K562 (cell line): ENCODE measurements around the gene IRGQ.
"Not testable (repeated sequence)": the region's sequence is repeated elsewhere in the genome, so short reads cannot be mapped to it uniquely, and the experiment has no call there.

Experiments
- ELF2 ChIP-seq: fragments of 250-450 bp; sonication (Bioruptor Pico); IDR thresholded peaks from 2 replicates; pipeline ENCODE4 v1.5.0; 2021; ENCODE audit warnings: mild to moderate bottlenecking
- ETV5 ChIP-seq: sonication (generic); formaldehyde crosslinking; IDR thresholded peaks from 2 replicates; pipeline ENCODE4 v1.4.0; 2020; ENCODE audit warnings: low read depth, mild to moderate bottlenecking, missing genetic modification reagents
- EZH2 ChIP-seq: IDR thresholded peaks from 2 replicates; pipeline ENCODE4 v1.6.1; 2012; ENCODE audit warnings: low read depth, mild to moderate bottlenecking, inconsistent platforms, low read length, borderline replicate concordance
- HIVEP1 ChIP-seq: fragments of 250-450 bp; sonication (Bioruptor Pico); IDR thresholded peaks from 2 replicates; pipeline ENCODE4 v1.4.0; 2020; ENCODE audit warnings: mild to moderate bottlenecking
- KHSRP ChIP-seq: fragments of 450-650 bp; IDR thresholded peaks from 2 replicates; pipeline ENCODE4 v1.6.1; 2017
- KLF1 ChIP-seq: fragments of 450-650 bp; IDR thresholded peaks from 2 replicates; pipeline ENCODE4 v1.6.1; 2016; ENCODE audit warnings: missing genetic modification characterization, missing compliant biosample characterization
- TARDBP ChIP-seq: fragments of 450-650 bp; IDR thresholded peaks from 2 replicates; pipeline ENCODE4 v1.6.1; 2016
- THRAP3 ChIP-seq: fragments of 450-650 bp; IDR thresholded peaks from 2 replicates; pipeline ENCODE4 v1.6.1; 2016; ENCODE audit warnings: mild to moderate bottlenecking, inconsistent platforms, borderline replicate concordance
- ZFP1 ChIP-seq: fragments of 450-650 bp; formaldehyde crosslinking; IDR thresholded peaks from 2 replicates; pipeline ENCODE4 v1.4.0; 2020; ENCODE audit warnings: mild to moderate bottlenecking, mixed read lengths
- ZNF316 ChIP-seq: fragments of 450-650 bp; IDR thresholded peaks from 2 replicates; pipeline ENCODE4 v1.6.1; 2016
- TF ChIP-seq, protein P1 (sequence below), 3 experiments: IDR thresholded peaks in 2 of 3; conservative IDR thresholded peaks in 1 of 3; 2 replicates each; pipeline ENCODE4 v1.5.1; 2011 to 2012; ENCODE audit warnings: low read length in 3 of 3, mild to moderate bottlenecking in 3 of 3, control low read depth in 2 of 3, improper control_type of control experiment in 1 of 3, inconsistent platforms in 1 of 3, low read depth in 1 of 3, mixed read lengths in 1 of 3, moderate library complexity in 1 of 3; ENCODE audit not compliant: insufficient read depth in 2 of 3
- TF ChIP-seq, protein P2 (sequence below): sonication (generic); formaldehyde crosslinking; IDR thresholded peaks from 2 replicates; pipeline ENCODE4 v1.8.1; 2022; ENCODE audit warnings: missing genetic modification reagents

DNA sequence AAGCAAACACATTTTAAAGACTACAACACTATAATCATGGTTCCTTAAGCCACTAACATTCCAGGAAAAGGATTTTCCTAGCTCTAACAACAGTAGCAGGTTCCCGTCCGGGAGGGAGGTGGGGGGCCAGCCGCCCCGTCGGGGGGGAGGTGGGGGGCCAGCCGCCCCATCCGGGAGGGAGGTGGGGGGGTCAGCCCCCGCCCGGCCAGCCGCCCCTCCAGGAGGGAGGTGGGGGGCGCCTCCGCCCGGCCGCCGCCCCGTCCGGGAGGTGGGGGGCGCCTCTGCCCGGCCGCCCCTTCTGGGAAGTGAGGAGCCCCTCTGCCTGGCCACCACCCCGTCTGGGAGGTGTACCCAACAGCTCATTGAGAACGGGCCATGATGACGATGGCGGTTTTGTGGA, 48.0 kb downstream of the IRGQ start:
- not testable (repeated sequence) for TF ChIP-seq HIVEP1 (CRISPR knock-in tag); THRAP3; ELF2 (CRISPR knock-in tag); KHSRP; ZFP1; TARDBP; ZNF316; EZH2; KLF1 (tag); ETV5 (CRISPR knock-in tag)
- TF ChIP-seq, protein P1, sequence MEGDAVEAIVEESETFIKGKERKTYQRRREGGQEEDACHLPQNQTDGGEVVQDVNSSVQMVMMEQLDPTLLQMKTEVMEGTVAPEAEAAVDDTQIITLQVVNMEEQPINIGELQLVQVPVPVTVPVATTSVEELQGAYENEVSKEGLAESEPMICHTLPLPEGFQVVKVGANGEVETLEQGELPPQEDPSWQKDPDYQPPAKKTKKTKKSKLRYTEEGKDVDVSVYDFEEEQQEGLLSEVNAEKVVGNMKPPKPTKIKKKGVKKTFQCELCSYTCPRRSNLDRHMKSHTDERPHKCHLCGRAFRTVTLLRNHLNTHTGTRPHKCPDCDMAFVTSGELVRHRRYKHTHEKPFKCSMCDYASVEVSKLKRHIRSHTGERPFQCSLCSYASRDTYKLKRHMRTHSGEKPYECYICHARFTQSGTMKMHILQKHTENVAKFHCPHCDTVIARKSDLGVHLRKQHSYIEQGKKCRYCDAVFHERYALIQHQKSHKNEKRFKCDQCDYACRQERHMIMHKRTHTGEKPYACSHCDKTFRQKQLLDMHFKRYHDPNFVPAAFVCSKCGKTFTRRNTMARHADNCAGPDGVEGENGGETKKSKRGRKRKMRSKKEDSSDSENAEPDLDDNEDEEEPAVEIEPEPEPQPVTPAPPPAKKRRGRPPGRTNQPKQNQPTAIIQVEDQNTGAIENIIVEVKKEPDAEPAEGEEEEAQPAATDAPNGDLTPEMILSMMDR (IDR thresholded peaks at IDR 0.05 in 2 of 3, conservative IDR thresholded peaks at IDR 0.05 in 1 of 3; ENCODE audit: insufficient read depth in 2 of 3, low read depth in 1 of 3, low read length in 3 of 3) = not testable (repeated sequence)
- TF ChIP-seq, protein P2, sequence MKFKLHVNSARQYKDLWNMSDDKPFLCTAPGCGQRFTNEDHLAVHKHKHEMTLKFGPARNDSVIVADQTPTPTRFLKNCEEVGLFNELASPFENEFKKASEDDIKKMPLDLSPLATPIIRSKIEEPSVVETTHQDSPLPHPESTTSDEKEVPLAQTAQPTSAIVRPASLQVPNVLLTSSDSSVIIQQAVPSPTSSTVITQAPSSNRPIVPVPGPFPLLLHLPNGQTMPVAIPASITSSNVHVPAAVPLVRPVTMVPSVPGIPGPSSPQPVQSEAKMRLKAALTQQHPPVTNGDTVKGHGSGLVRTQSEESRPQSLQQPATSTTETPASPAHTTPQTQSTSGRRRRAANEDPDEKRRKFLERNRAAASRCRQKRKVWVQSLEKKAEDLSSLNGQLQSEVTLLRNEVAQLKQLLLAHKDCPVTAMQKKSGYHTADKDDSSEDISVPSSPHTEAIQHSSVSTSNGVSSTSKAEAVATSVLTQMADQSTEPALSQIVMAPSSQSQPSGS (CRISPR knock-in tag) = not testable (repeated sequence)
